Neural cell (in vitro differentiated cells): Measurements from ENCODE around the gene KCTD3.

Experiments used
- EZH2 ChIP-seq: fragments of 200-600, 300-800 bp; shearing (Covaris generic), sonication (generic); IDR thresholded peaks from 2 replicates; pipeline ENCODE4 v1.6.1; 2014; ENCODE audit warnings: antibody characterized with exemption, low read length, borderline replicate concordance, mild to moderate bottlenecking; ENCODE audit not compliant: insufficient read depth, poor library complexity, severe bottlenecking
- POLR2AphosphoS5 ChIP-seq: IDR thresholded peaks from 2 replicates; pipeline ENCODE4 v1.6.1; 2012
- SMC3 ChIP-seq: fragments of 450-650 bp; conservative IDR thresholded peaks from 2 replicates; pipeline ENCODE4 v1.6.1; 2014; ENCODE audit warnings: antibody characterized with exemption, mild to moderate bottlenecking, moderate library complexity; ENCODE audit not compliant: poor library complexity
- TF ChIP-seq, protein P1 (sequence below): IDR thresholded peaks from 2 replicates; pipeline ENCODE4 v1.6.1; 2012; ENCODE audit warnings: borderline replicate concordance
- TF ChIP-seq, protein P2 (sequence below): fragments of 450-650 bp; IDR thresholded peaks from 2 replicates; pipeline ENCODE4 v1.5.1; 2014; ENCODE audit warnings: antibody characterized with exemption, mild to moderate bottlenecking, moderate library complexity; ENCODE audit not compliant: poor library complexity, severe bottlenecking

DNA sequence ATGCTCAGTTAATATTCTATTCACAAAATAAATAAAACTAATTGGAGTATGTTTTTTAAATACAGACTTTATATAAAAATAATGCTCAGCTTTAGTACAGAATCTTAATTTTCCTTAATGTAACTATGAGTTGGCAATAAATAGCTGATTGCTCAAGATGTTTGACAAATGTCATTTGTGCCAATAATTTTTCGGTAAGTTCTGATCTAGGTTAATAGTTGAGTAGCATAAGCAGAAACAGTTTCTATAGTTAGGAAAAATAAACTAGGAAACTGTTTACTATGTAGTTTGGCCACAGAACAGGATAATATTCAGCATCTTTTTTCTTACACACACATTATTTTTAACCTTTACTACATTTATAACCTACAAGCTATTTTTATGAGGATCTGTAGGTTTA is 40.3 kb downstream of the KCTD3 start:
- TF ChIP-seq, protein P1, sequence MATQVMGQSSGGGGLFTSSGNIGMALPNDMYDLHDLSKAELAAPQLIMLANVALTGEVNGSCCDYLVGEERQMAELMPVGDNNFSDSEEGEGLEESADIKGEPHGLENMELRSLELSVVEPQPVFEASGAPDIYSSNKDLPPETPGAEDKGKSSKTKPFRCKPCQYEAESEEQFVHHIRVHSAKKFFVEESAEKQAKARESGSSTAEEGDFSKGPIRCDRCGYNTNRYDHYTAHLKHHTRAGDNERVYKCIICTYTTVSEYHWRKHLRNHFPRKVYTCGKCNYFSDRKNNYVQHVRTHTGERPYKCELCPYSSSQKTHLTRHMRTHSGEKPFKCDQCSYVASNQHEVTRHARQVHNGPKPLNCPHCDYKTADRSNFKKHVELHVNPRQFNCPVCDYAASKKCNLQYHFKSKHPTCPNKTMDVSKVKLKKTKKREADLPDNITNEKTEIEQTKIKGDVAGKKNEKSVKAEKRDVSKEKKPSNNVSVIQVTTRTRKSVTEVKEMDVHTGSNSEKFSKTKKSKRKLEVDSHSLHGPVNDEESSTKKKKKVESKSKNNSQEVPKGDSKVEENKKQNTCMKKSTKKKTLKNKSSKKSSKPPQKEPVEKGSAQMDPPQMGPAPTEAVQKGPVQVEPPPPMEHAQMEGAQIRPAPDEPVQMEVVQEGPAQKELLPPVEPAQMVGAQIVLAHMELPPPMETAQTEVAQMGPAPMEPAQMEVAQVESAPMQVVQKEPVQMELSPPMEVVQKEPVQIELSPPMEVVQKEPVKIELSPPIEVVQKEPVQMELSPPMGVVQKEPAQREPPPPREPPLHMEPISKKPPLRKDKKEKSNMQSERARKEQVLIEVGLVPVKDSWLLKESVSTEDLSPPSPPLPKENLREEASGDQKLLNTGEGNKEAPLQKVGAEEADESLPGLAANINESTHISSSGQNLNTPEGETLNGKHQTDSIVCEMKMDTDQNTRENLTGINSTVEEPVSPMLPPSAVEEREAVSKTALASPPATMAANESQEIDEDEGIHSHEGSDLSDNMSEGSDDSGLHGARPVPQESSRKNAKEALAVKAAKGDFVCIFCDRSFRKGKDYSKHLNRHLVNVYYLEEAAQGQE = no peak
- TF ChIP-seq, protein P2, sequence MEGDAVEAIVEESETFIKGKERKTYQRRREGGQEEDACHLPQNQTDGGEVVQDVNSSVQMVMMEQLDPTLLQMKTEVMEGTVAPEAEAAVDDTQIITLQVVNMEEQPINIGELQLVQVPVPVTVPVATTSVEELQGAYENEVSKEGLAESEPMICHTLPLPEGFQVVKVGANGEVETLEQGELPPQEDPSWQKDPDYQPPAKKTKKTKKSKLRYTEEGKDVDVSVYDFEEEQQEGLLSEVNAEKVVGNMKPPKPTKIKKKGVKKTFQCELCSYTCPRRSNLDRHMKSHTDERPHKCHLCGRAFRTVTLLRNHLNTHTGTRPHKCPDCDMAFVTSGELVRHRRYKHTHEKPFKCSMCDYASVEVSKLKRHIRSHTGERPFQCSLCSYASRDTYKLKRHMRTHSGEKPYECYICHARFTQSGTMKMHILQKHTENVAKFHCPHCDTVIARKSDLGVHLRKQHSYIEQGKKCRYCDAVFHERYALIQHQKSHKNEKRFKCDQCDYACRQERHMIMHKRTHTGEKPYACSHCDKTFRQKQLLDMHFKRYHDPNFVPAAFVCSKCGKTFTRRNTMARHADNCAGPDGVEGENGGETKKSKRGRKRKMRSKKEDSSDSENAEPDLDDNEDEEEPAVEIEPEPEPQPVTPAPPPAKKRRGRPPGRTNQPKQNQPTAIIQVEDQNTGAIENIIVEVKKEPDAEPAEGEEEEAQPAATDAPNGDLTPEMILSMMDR = no peak
- TF ChIP-seq POLR2AphosphoS5 = no peak
- TF ChIP-seq SMC3 = no peak
- TF ChIP-seq EZH2 = no peak
